H1 (cell line): Measurements from ENCODE around the gene PPARA. TPM values are rescaled to one million over a fixed set of nuclear protein-coding genes. Genes with fewer than 3 reads are reported as not detected.

Experiments
- CTCF ChIA-PET: fragments of 300-600 bp; sonication (Branson Sonifier 250); formaldehyde crosslinking; loops from one replicate; lab custom pipeline; 2021; ENCODE audit not compliant: partially characterized antibody; lab: Charles Lee
- POLR2A ChIA-PET: fragments of 300-600 bp; sonication (Branson Sonifier 250); formaldehyde crosslinking; loops from one replicate; lab custom pipeline; 2021; ENCODE audit warnings: inconsistent platforms; ENCODE audit not compliant: partially characterized antibody; lab: Charles Lee
- DNase-seq, 2 experiments: peaks; one replicate each; pipeline versions ENCODE4 v3.0.0 to v3.0.0-alpha.2; 2010 to 2022; ENCODE audit warnings: low spot score in 2 of 2, low read depth in 1 of 2, mixed read lengths in 1 of 2
- FAIRE-seq: peaks from 2 replicates; lab custom pipeline; 2011; peaks lifted over from hg19 to GRCh38; lab: Jason Lieb, UNC
- H2AFZ ChIP-seq: 2 replicates; pipeline ENCODE4 v1.8.1; 2012; ENCODE audit warnings: low read length, inconsistent platforms
- H2AK5ac ChIP-seq: 2 replicates; pipeline ENCODE4 v1.6.1; 2013; ENCODE audit warnings: low read depth, low read length
- H2BK120ac ChIP-seq: replicated peaks from 2 replicates; pipeline ENCODE3; 2013; ENCODE audit warnings: low read depth, low read length, inconsistent platforms
- H2BK12ac ChIP-seq: 2 replicates; pipeline ENCODE4 v1.6.1; 2013; ENCODE audit warnings: low read depth, low read length
- H2BK15ac ChIP-seq: 2 replicates; pipeline ENCODE4 v1.6.1; 2013; ENCODE audit warnings: low read length
- H2BK20ac ChIP-seq: 2 replicates; pipeline ENCODE4 v1.6.1; 2013; ENCODE audit warnings: low read length
- H2BK5ac ChIP-seq: 2 replicates; pipeline ENCODE4 v1.6.1; 2013; ENCODE audit warnings: low read depth, low read length
- H3K14ac ChIP-seq: 2 replicates; pipeline ENCODE4 v1.6.1; 2013; ENCODE audit warnings: inconsistent platforms; ENCODE audit not compliant: insufficient read length
- H3K18ac ChIP-seq: 2 replicates; pipeline ENCODE4 v1.6.1; 2013; ENCODE audit warnings: low read length; ENCODE audit errors: extremely low read depth
- H3K23ac ChIP-seq: 2 replicates; pipeline ENCODE4 v1.6.1; 2013; ENCODE audit warnings: inconsistent platforms; ENCODE audit not compliant: insufficient read length
- H3K23me2 ChIP-seq: 2 replicates; pipeline ENCODE4 v1.6.1; 2013; ENCODE audit warnings: low read depth, low read length
- H3K27ac ChIP-seq: 2 replicates; pipeline ENCODE4 v1.6.1; 2011; ENCODE audit warnings: low read depth, low read length, inconsistent platforms
- H3K27me3 ChIP-seq, 4 experiments: replicated peaks in 1 of 4; 1 replicate in 1 of 4; 2 replicates in 3 of 4; pipeline versions ENCODE4 v1.6.1 to v1.8.1; 2011 to 2013; ENCODE audit warnings: low read length in 3 of 4, mild to moderate bottlenecking in 3 of 4, inconsistent platforms in 2 of 4, mixed read lengths in 2 of 4, moderate library complexity in 1 of 4; ENCODE audit not compliant: control insufficient read depth in 3 of 4, insufficient read depth in 3 of 4; ENCODE audit errors: extremely low read depth in 1 of 4
- H3K36me3 ChIP-seq, 4 experiments: 2 replicates each; pipeline versions ENCODE4 v1.6.1 to v1.8.1; 2011 to 2013; ENCODE audit warnings: mild to moderate bottlenecking in 4 of 4, low read length in 3 of 4, moderate library complexity in 2 of 4, control low read depth in 1 of 4, inconsistent platforms in 1 of 4; ENCODE audit not compliant: insufficient read depth in 4 of 4, control insufficient read depth in 2 of 4
- H3K4ac ChIP-seq: replicated peaks from 2 replicates; pipeline ENCODE3; 2013; ENCODE audit warnings: low read length, low read depth, mixed read lengths, inconsistent platforms; ENCODE audit not compliant: insufficient read length
- H3K4me1 ChIP-seq, 4 experiments: replicated peaks in 1 of 4; 1 replicate in 1 of 4; 2 replicates in 3 of 4; pipeline versions ENCODE4 v1.6.1 to v1.8.1; 2011 to 2013; ENCODE audit warnings: low read length in 3 of 4, inconsistent platforms in 2 of 4, mixed read lengths in 1 of 4; ENCODE audit not compliant: insufficient read depth in 4 of 4, control insufficient read depth in 3 of 4
- H3K4me2 ChIP-seq, 2 experiments: 2 replicates each; pipeline versions ENCODE4 v1.6.1 to v1.8.1; 2011 to 2013; ENCODE audit warnings: low read depth in 2 of 2, low read length in 2 of 2, control low read depth in 1 of 2, inconsistent platforms in 1 of 2, mild to moderate bottlenecking in 1 of 2; ENCODE audit not compliant: insufficient read depth in 1 of 2
- H3K4me3 ChIP-seq, 4 experiments: fragments of 200-600, 300-600 bp in 1 of 4; sonication (generic), shearing (Covaris generic), sonication (Bioruptor Twin) in 1 of 4; 2 replicates each; pipeline versions ENCODE4 v1.5.1 to v1.8.1; 2011 to 2016; ENCODE audit warnings: low read length in 4 of 4, low read depth in 3 of 4, control low read depth in 2 of 4, inconsistent platforms in 2 of 4, mild to moderate bottlenecking in 2 of 4, mixed read lengths in 1 of 4, moderate library complexity in 1 of 4; ENCODE audit not compliant: insufficient read depth in 2 of 4; ENCODE audit errors: extremely low read depth in 1 of 4
- H3K56ac ChIP-seq: replicated peaks from 2 replicates; pipeline ENCODE3; 2013; ENCODE audit warnings: low read depth, mild to moderate bottlenecking, mixed read lengths, low read length, inconsistent platforms; ENCODE audit not compliant: insufficient read length
- H3K79me1 ChIP-seq: 2 replicates; pipeline ENCODE4 v1.6.1; 2013; ENCODE audit warnings: low read depth, low read length, control low read depth
- H3K79me2 ChIP-seq, 2 experiments: 2 replicates each; pipeline versions ENCODE4 v1.6.1 to v1.8.1; 2012 to 2013; ENCODE audit warnings: low read length in 2 of 2, mild to moderate bottlenecking in 2 of 2, inconsistent platforms in 1 of 2; ENCODE audit not compliant: insufficient read depth in 2 of 2, control insufficient read depth in 1 of 2
- H3K9ac ChIP-seq, 4 experiments: replicated peaks in 1 of 4; 1 replicate in 1 of 4; 2 replicates in 3 of 4; pipeline versions ENCODE4 v1.6.1 to v1.8.1; 2011 to 2013; ENCODE audit warnings: low read depth in 3 of 4, low read length in 3 of 4, control low read depth in 2 of 4, mild to moderate bottlenecking in 2 of 4, moderate library complexity in 2 of 4, inconsistent platforms in 1 of 4; ENCODE audit errors: extremely low read depth in 1 of 4
- H3K9me3 ChIP-seq, 2 experiments: 2 replicates each; pipeline versions ENCODE4 v1.6.1 to v1.8.1; 2012 to 2013; ENCODE audit warnings: mild to moderate bottlenecking in 2 of 2, moderate library complexity in 2 of 2, control low read depth in 1 of 2, inconsistent platforms in 1 of 2, low read depth in 1 of 2, low read length in 1 of 2, mixed read lengths in 1 of 2; ENCODE audit not compliant: insufficient read depth in 2 of 2
- H4K20me1 ChIP-seq, 2 experiments: replicated peaks in 1 of 2; 2 replicates each; pipeline versions ENCODE3 to v1.8.1; 2011 to 2013; ENCODE audit warnings: inconsistent platforms in 2 of 2, low read length in 2 of 2, mild to moderate bottlenecking in 1 of 2; ENCODE audit not compliant: insufficient read depth in 2 of 2, control insufficient read depth in 1 of 2
- H4K5ac ChIP-seq: 2 replicates; pipeline ENCODE4 v1.6.1; 2013; ENCODE audit warnings: low read length, low read depth, mixed read lengths, inconsistent platforms; ENCODE audit not compliant: insufficient read length
- H4K8ac ChIP-seq: 2 replicates; pipeline ENCODE4 v1.8.0; 2013; ENCODE audit warnings: mild to moderate bottlenecking, moderate library complexity, low read length, inconsistent platforms; ENCODE audit not compliant: insufficient read depth; ENCODE audit errors: extremely low read depth
- H4K91ac ChIP-seq: replicated peaks from 2 replicates; pipeline ENCODE3; 2013; ENCODE audit warnings: low read length, mixed read lengths, inconsistent platforms; ENCODE audit not compliant: insufficient read length
- KDM5A ChIP-seq: fragments of 200-600 bp; IDR thresholded peaks from 2 replicates; pipeline ENCODE4 v1.7.1; 2012; ENCODE audit warnings: mild to moderate bottlenecking, low read length, inconsistent platforms, mixed read lengths
- WGBS, 2 experiments: shearing (Covaris generic) in 1 of 2; methylation state at CpG; one replicate each; pipeline versions ENCODE4 v1.1.6 to v1.1.7; 2013 to 2015; ENCODE audit warnings: low lambda C conversion rate in 2 of 2, mixed read lengths in 2 of 2, inconsistent platforms in 1 of 2, low coverage in 1 of 2, missing lambda C conversion rate in 1 of 2; ENCODE audit not compliant: insufficient replicate concordance in 2 of 2, insufficient coverage in 1 of 2, insufficient read length in 1 of 2; ENCODE audit errors: extremely low coverage in 1 of 2, missing lambda C conversion rate in 1 of 2; 5-methylcytosine and 5-hydroxymethylcytosine counted together
- polyA plus RNA-seq, 7 experiments: library from polyadenylated mRNA; depleted of rRNA in 3 of 7; stranded (reverse) in 5 of 7; unstranded in 2 of 7; fragments of >200 nt in 5 of 7; fragments of 200-250 nt in 2 of 7; gene quantifications; 1 replicate in 5 of 7; 2 replicates in 1 of 7; 4 replicates in 1 of 7; pipeline versions ENCODE4 v1.2.1 to v1.2.3, GENCODE V29; 2011 to 2013; ENCODE audit warnings: missing spikeins in 2 of 7, mixed read lengths in 2 of 7
- total RNA-seq: library from RNA; stranded (reverse); fragmentation: NEBNext Ultra II Directional; extraction: Animal tissue kit (Norgen Biotek cat#: 25700); gene quantifications from 2 replicates; pipeline ENCODE4 v1.2.1, GENCODE V29; 2021

PPARA gene
- total and polyA plus RNA-seq, 2 of the 8 experiments (the other 6 are each of a cell fraction or from before 2014, with no cell fraction given): 3.1 to 8.2 TPM

GRCh38 chr22:46156031-46156430, 5.7 kb downstream of the PPARA start:
- Histone ChIP-seq H3K56ac (no peak overlapping the region), H2AFZ (no peak overlapping the region), H4K91ac (no peak overlapping the region), H3K27me3 (peaks cover 0 to 16% (median 13%) of the 10 kb centered on the region in 4 experiments; a peak in 6 of 7 replicates), H3K23me2 (peaks cover 1% of the 10 kb centered on the region; the same call in 1 of the 2 replicates), H3K4me3 (no peak overlapping the region), H2BK20ac (no peak overlapping the region), H3K18ac (no peak overlapping the region), H2AK5ac (no peak overlapping the region), H3K9me3 (no peaks in the 10 kb centered on the region), H3K23ac (no peak overlapping the region), H2BK12ac (no peak overlapping the region), H4K5ac (no peak overlapping the region), H2BK15ac (no peak overlapping the region), H3K9ac (no peak overlapping the region), H3K14ac (no peak overlapping the region), H2BK120ac (no peak overlapping the region), H3K4ac (no peak overlapping the region), H3K4me2 (no peak overlapping the region), H3K79me1 (no peaks in the 10 kb centered on the region), H3K4me1 (peaks cover 0 to 4% (median 0%) of the 10 kb centered on the region in 4 experiments; a peak in 2 of 7 replicates), H4K20me1 (peaks cover 0 to 4% of the 10 kb centered on the region in 2 experiments), H4K8ac (no peak overlapping the region), H3K79me2 (no peaks in the 10 kb centered on the region), H2BK5ac (no peak overlapping the region), H3K36me3 (no peaks in the 10 kb centered on the region), H3K27ac (no peak overlapping the region)
- WGBS, 2 experiments: 95% methylated on average over 3 of the region's 3 CpGs; no CpG with 5 or more reads in 1 of the 2 experiments
- DNase-seq (no peak), FAIRE-seq (no peak)
- ChIA-PET CTCF (interaction anchor here (0.5 to 0.8 kb wide), 2 partner anchors 14 to 23 kb away, joined by 3 to 4 read pairs; no protein-coding TSS in a partner anchor), POLR2A (interaction anchor here (0.9 kb wide), 1 partner anchor 42 kb away, joined by 3 read pairs; no protein-coding TSS in a partner anchor)
- TF ChIP-seq KDM5A: no peak
